HepG2 (cell line): ENCODE results near the gene ORC2. TPM values are rescaled to one million over a fixed set of nuclear protein-coding genes. Genes with fewer than 3 reads are reported as not detected.

Experiments used
- ESRRA ChIP-seq: sonication (generic); formaldehyde crosslinking; IDR thresholded peaks from 2 replicates; pipeline ENCODE4 v1.5.1; 2020; ENCODE audit warnings: mild to moderate bottlenecking, low read depth, missing genetic modification reagents
- HNF4G ChIP-seq, 2 experiments: sonication (generic) in 1 of 2; formaldehyde crosslinking in 1 of 2; IDR thresholded peaks; 2 replicates each; pipeline versions ENCODE4 v1.4.0 to v1.6.1; 2011 to 2020; ENCODE audit warnings: borderline replicate concordance in 2 of 2, low read depth in 2 of 2, mild to moderate bottlenecking in 2 of 2, low read length in 1 of 2, missing genetic modification reagents in 1 of 2, moderate library complexity in 1 of 2
- RAD51 ChIP-seq: fragments of 450-650 bp; IDR thresholded peaks from 2 replicates; pipeline ENCODE4 v1.6.1; 2016; ENCODE audit warnings: borderline replicate concordance
- RNF2 ChIP-seq: fragments of 450-650 bp; conservative IDR thresholded peaks from 2 replicates; pipeline ENCODE4 v1.6.1; 2016; ENCODE audit warnings: low read depth
- ZNF530 ChIP-seq: sonication (generic); formaldehyde crosslinking; IDR thresholded peaks from 2 replicates; pipeline ENCODE4 v1.5.0; 2020; ENCODE audit warnings: low read depth, mild to moderate bottlenecking, missing genetic modification reagents
- ZNF564 ChIP-seq: sonication (generic); formaldehyde crosslinking; IDR thresholded peaks from 2 replicates; pipeline ENCODE4 v1.8.1; 2023; ENCODE audit warnings: mild to moderate bottlenecking, missing genetic modification reagents
- ZNF761 ChIP-seq: sonication (generic); formaldehyde crosslinking; conservative IDR thresholded peaks from 2 replicates; pipeline ENCODE4 v1.4.0; 2020; ENCODE audit warnings: mild to moderate bottlenecking, missing genetic modification reagents
- ZNF883 ChIP-seq: sonication (generic); formaldehyde crosslinking; IDR thresholded peaks from 2 replicates; pipeline ENCODE4 v1.5.1; 2020; ENCODE audit warnings: mild to moderate bottlenecking, missing genetic modification reagents; ENCODE audit errors: not compliant biosample characterization
- ZSCAN21 ChIP-seq: sonication (generic); formaldehyde crosslinking; IDR thresholded peaks from 2 replicates; pipeline ENCODE4 v1.8.0; 2022; ENCODE audit warnings: mild to moderate bottlenecking, missing genetic modification reagents, moderate library complexity, borderline replicate concordance
- polyA plus RNA-seq, 8 experiments: library from polyadenylated mRNA; depleted of rRNA in 3 of 8; stranded (reverse) in 7 of 8; unstranded in 1 of 8; fragments of >200 nt; fragmentation: Illumina TruSeq in 4 of 8; extraction: Trizol in 4 of 8; gene quantifications; 2 replicates each; pipeline versions ENCODE4 v1.2.1 to v1.2.3, GENCODE V29; 2011 to 2016; ENCODE audit warnings: low read depth in 4 of 8, missing spikeins in 1 of 8, mixed read lengths in 1 of 8; ENCODE audit not compliant: insufficient read depth in 1 of 8
- total RNA-seq, 5 experiments: library from RNA; depleted of rRNA; stranded (reverse); fragments of >200 nt; fragmentation: Illumina TruSeq; extraction: Trizol; gene quantifications; 2 replicates each; pipeline ENCODE4 v1.2.3, GENCODE V29; 2016; ENCODE audit warnings: low read depth in 1 of 5
- TF ChIP-seq, protein P1 (sequence below), 2 experiments: sonication (generic) in 1 of 2; formaldehyde crosslinking in 1 of 2; IDR thresholded peaks; 2 replicates each; pipeline versions ENCODE4 v1.4.0 to v1.6.1; 2018 to 2020; ENCODE audit warnings: missing genetic modification reagents in 2 of 2, borderline replicate concordance in 1 of 2, low read depth in 1 of 2, mild to moderate bottlenecking in 1 of 2, missing biosample characterization in 1 of 2
- TF ChIP-seq, protein P2 (sequence below): sonication (generic); formaldehyde crosslinking; IDR thresholded peaks from 2 replicates; pipeline ENCODE4 v1.5.1; 2020; ENCODE audit warnings: mild to moderate bottlenecking, missing genetic modification reagents, borderline replicate concordance
- TF ChIP-seq, protein P3 (sequence below): sonication (generic); formaldehyde crosslinking; IDR thresholded peaks from 2 replicates; pipeline ENCODE4 v1.4.0; 2020; ENCODE audit warnings: missing genetic modification reagents
- TF ChIP-seq, protein P4 (sequence below): sonication (generic); formaldehyde crosslinking; IDR thresholded peaks from 2 replicates; pipeline ENCODE4 v1.4.0; 2020; ENCODE audit warnings: missing genetic modification reagents
- TF ChIP-seq, protein P5 (sequence below): IDR thresholded peaks from 2 replicates; pipeline ENCODE4 v1.6.1; 2016

Gene ORC2
- total and polyA plus RNA-seq, 2 of the 13 experiments (the other 11 are each of a cell fraction or from before 2014, with no cell fraction given): 19.3 to 73.5 TPM

DNA sequence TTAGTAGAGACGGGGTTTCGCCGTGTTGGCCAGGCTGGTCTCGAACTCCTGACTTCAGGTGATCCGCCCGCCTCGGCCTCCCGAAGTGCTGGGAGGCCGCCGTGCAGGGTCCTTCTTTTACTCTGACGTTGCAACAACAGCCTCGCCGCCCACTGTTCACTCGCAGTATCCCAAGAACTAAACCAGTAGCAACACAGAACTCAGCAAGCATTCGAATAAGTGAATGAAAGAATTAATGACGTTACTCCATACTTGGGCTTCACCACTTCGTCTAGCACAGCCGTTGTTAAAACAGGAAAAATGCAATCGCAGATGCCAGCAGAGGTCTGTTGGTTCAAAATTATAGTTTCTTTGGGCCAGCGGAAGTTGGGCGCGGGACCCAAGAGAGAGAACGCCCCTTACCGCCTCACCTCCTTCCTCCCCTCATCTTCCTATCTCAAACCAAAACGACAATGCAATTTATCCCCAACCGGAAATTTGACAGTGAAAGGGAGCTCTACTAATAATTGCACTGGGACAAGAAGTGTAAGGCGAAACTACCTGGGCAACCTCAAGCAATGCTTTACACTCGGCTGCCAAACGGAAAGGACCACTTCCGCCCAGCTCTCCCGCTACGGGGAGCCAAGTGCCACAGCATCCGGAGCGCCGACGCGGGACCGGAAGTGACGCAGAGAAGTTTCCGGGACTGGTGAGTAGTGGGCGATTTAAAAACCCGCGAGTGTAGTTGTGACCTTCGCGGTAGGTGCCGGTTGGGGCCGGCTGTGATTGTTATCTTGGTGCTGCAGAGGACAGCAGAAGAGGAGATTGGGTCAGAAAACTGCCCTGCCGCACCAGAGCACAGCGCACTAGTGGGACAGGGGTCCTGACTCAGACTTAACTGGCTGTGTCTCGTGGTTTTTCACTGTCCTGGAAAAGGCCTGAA, 74.5 kb downstream of the ORC2 start, which contains the start of the genes NIF3L1 and PPIL3 (continued):
- TF ChIP-seq, protein P1, sequence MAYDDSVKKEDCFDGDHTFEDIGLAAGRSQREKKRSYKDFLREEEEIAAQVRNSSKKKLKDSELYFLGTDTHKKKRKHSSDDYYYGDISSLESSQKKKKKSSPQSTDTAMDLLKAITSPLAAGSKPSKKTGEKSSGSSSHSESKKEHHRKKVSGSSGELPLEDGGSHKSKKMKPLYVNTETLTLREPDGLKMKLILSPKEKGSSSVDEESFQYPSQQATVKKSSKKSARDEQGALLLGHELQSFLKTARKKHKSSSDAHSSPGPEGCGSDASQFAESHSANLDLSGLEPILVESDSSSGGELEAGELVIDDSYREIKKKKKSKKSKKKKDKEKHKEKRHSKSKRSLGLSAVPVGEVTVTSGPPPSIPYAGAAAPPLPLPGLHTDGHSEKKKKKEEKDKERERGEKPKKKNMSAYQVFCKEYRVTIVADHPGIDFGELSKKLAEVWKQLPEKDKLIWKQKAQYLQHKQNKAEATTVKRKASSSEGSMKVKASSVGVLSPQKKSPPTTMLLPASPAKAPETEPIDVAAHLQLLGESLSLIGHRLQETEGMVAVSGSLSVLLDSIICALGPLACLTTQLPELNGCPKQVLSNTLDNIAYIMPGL (CRISPR knock-in tag; IDR thresholded peaks at IDR 0.05; ENCODE audit: borderline replicate concordance in 1 of 2, low read depth in 1 of 2): peak; percentile 17 to 91; a peak in 3 of 4 replicates
- no peak for TF ChIP-seq ZNF530 (CRISPR knock-in tag)
- TF ChIP-seq HNF4G (IDR thresholded peaks at IDR 0.05; ENCODE audit: borderline replicate concordance, low read depth, low read length): peak; percentile 19; the same call in 1 of the 2 replicates
- TF ChIP-seq HNF4G (CRISPR knock-in tag; IDR thresholded peaks at IDR 0.05; ENCODE audit: borderline replicate concordance, low read depth): 0 out of 2 replicates have a peak, but pooled peaks have one; percentile 6
- TF ChIP-seq ZNF761: peak; percentile 89
- peak; percentile 16 for TF ChIP-seq ZNF883 (CRISPR knock-in tag)
- peak; percentile 26; the same call in 1 of the 2 replicates for TF ChIP-seq ZNF564
- 0 out of 2 replicates have a peak, but pooled peaks have one; percentile 56 for TF ChIP-seq RNF2
- TF ChIP-seq, protein P2, sequence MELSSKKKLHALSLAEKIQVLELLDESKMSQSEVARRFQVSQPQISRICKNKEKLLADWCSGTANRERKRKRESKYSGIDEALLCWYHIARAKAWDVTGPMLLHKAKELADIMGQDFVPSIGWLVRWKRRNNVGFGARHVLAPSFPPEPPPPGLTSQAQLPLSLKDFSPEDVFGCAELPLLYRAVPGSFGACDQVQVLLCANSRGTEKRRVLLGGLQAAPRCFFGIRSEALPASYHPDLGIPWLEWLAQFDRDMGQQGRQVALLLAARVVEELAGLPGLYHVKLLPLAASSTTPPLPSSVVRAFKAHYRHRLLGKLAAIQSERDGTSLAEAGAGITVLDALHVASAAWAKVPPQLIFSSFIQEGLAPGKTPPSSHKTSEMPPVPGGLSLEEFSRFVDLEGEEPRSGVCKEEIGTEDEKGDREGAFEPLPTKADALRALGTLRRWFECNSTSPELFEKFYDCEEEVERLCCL (CRISPR knock-in tag): 0 out of 2 replicates have a peak, but pooled peaks have one; percentile 14
- TF ChIP-seq, protein P3, sequence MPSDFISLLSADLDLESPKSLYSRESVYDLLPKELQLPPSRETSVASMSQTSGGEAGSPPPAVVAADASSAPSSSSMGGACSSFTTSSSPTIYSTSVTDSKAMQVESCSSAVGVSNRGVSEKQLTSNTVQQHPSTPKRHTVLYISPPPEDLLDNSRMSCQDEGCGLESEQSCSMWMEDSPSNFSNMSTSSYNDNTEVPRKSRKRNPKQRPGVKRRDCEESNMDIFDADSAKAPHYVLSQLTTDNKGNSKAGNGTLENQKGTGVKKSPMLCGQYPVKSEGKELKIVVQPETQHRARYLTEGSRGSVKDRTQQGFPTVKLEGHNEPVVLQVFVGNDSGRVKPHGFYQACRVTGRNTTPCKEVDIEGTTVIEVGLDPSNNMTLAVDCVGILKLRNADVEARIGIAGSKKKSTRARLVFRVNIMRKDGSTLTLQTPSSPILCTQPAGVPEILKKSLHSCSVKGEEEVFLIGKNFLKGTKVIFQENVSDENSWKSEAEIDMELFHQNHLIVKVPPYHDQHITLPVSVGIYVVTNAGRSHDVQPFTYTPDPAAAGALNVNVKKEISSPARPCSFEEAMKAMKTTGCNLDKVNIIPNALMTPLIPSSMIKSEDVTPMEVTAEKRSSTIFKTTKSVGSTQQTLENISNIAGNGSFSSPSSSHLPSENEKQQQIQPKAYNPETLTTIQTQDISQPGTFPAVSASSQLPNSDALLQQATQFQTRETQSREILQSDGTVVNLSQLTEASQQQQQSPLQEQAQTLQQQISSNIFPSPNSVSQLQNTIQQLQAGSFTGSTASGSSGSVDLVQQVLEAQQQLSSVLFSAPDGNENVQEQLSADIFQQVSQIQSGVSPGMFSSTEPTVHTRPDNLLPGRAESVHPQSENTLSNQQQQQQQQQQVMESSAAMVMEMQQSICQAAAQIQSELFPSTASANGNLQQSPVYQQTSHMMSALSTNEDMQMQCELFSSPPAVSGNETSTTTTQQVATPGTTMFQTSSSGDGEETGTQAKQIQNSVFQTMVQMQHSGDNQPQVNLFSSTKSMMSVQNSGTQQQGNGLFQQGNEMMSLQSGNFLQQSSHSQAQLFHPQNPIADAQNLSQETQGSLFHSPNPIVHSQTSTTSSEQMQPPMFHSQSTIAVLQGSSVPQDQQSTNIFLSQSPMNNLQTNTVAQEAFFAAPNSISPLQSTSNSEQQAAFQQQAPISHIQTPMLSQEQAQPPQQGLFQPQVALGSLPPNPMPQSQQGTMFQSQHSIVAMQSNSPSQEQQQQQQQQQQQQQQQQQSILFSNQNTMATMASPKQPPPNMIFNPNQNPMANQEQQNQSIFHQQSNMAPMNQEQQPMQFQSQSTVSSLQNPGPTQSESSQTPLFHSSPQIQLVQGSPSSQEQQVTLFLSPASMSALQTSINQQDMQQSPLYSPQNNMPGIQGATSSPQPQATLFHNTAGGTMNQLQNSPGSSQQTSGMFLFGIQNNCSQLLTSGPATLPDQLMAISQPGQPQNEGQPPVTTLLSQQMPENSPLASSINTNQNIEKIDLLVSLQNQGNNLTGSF: peak; percentile 72; the same call in 1 of the 2 replicates
- TF ChIP-seq RAD51: no peak
- TF ChIP-seq ESRRA (CRISPR knock-in tag): peak; percentile 45; the same call in 1 of the 2 replicates
- TF ChIP-seq, protein P4, sequence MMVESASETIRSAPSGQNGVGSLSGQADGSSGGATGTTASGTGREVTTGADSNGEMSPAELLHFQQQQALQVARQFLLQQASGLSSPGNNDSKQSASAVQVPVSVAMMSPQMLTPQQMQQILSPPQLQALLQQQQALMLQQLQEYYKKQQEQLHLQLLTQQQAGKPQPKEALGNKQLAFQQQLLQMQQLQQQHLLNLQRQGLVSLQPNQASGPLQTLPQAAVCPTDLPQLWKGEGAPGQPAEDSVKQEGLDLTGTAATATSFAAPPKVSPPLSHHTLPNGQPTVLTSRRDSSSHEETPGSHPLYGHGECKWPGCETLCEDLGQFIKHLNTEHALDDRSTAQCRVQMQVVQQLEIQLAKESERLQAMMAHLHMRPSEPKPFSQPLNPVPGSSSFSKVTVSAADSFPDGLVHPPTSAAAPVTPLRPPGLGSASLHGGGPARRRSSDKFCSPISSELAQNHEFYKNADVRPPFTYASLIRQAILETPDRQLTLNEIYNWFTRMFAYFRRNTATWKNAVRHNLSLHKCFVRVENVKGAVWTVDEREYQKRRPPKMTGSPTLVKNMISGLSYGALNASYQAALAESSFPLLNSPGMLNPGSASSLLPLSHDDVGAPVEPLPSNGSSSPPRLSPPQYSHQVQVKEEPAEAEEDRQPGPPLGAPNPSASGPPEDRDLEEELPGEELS (CRISPR knock-in tag): peak; percentile 67; the same call in 1 of the 2 replicates
- TF ChIP-seq, protein P5, sequence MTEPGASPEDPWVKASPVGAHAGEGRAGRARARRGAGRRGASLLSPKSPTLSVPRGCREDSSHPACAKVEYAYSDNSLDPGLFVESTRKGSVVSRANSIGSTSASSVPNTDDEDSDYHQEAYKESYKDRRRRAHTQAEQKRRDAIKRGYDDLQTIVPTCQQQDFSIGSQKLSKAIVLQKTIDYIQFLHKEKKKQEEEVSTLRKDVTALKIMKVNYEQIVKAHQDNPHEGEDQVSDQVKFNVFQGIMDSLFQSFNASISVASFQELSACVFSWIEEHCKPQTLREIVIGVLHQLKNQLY (CRISPR knock-in tag): peak; percentile 13; the same call in 1 of the 2 replicates
- peak; percentile 87 for TF ChIP-seq ZSCAN21 (CRISPR knock-in tag)
